Measurements from ENCODE around the gene EDEM3. TPM values are rescaled to one million over a fixed set of nuclear protein-coding genes. Genes with fewer than 3 reads are reported as not detected.

Gene EDEM3
- total and polyA plus RNA-seq, 2 of the 8 experiments (the other 6 are each of a cell fraction or from before 2014, with no cell fraction given), result 1.6 to 14.0 TPM

DNA sequence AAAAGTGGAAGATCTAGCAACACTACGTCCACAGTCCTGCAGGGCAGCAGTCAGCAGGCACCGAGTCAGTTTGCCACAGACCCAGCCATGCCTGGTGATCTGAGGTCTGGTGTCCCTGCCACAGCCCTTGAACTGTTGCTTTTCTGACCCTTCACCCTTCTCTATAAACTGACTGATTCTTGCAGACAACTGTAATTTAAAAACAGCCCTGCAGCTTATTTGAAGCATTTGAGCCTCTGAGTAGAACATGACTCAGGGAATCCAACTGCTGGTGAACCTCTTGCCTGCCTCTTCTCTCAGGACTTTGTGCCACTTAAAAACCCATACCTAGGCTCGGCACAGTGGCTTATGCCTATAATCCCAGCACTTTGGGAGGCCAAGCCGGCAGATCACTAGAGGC is 107.2 kb downstream of the EDEM3 start:
- DNase-seq (ENCODE audit: low read depth in 1 of 2, low spot score in 2 of 2) (peak in 1 of 2 experiments; percentile 19), FAIRE-seq (no peak)
- Histone ChIP-seq H3K23ac (ENCODE audit: insufficient read length) (no peak overlapping the region), H4K8ac (ENCODE audit: extremely low read depth, insufficient read depth, low read length) (no peak overlapping the region), H3K4ac (replicated peaks; ENCODE audit: insufficient read length, low read depth, low read length) (no peak overlapping the region), H2BK15ac (ENCODE audit: low read length) (no peak overlapping the region), H3K27ac (ENCODE audit: low read depth, low read length) (no peak overlapping the region), H3K4me1 (replicated peaks in 1 of 4; ENCODE audit: control insufficient read depth in 3 of 4, insufficient read depth in 4 of 4, low read length in 3 of 4) (no peaks in the 10 kb centered on the region), H3K56ac (replicated peaks; ENCODE audit: insufficient read length, low read depth, low read length) (no peak overlapping the region), H3K79me1 (ENCODE audit: low read depth, low read length) (no peaks in the 10 kb centered on the region), H3K4me2 (ENCODE audit: insufficient read depth in 1 of 2, low read depth in 2 of 2, low read length in 2 of 2) (no peak overlapping the region), H3K18ac (ENCODE audit: extremely low read depth, low read length) (no peak overlapping the region), H3K9me3 (ENCODE audit: insufficient read depth in 2 of 2, low read depth in 1 of 2, low read length in 1 of 2) (no peaks in the 10 kb centered on the region; a peak in 1 of 4 replicates), H2BK12ac (ENCODE audit: low read depth, low read length) (no peak overlapping the region), H4K20me1 (replicated peaks in 1 of 2; ENCODE audit: control insufficient read depth in 1 of 2, insufficient read depth in 2 of 2, low read length in 2 of 2) (no peaks in the 10 kb centered on the region), H3K9ac (replicated peaks in 1 of 4; ENCODE audit: extremely low read depth in 1 of 4, low read depth in 3 of 4, low read length in 3 of 4) (no peak overlapping the region), H2AFZ (ENCODE audit: low read length) (no peak overlapping the region), H3K79me2 (ENCODE audit: control insufficient read depth in 1 of 2, insufficient read depth in 2 of 2, low read length in 2 of 2) (no peaks in the 10 kb centered on the region), H3K36me3 (ENCODE audit: control insufficient read depth in 2 of 4, insufficient read depth in 4 of 4, low read length in 3 of 4) (no peaks in the 10 kb centered on the region), H2BK120ac (replicated peaks; ENCODE audit: low read depth, low read length) (no peak overlapping the region), H3K23me2 (ENCODE audit: low read depth, low read length) (no peaks in the 10 kb centered on the region), H4K91ac (replicated peaks; ENCODE audit: insufficient read length, low read length) (no peak overlapping the region), H3K27me3 (replicated peaks in 1 of 4; ENCODE audit: control insufficient read depth in 3 of 4, extremely low read depth in 1 of 4, insufficient read depth in 3 of 4, low read length in 3 of 4) (no peaks in the 10 kb centered on the region), H2AK5ac (ENCODE audit: low read depth, low read length) (no peak overlapping the region), H2BK20ac (ENCODE audit: low read length) (no peak overlapping the region), H2BK5ac (ENCODE audit: low read depth, low read length) (no peak overlapping the region), H3K14ac (ENCODE audit: insufficient read length) (no peak overlapping the region), H4K5ac (ENCODE audit: insufficient read length, low read depth, low read length) (no peak overlapping the region), H3K4me3 (ENCODE audit: extremely low read depth in 1 of 4, insufficient read depth in 2 of 4, low read depth in 3 of 4, low read length in 4 of 4) (no peak overlapping the region)
- POLR2A ChIA-PET (ENCODE audit: partially characterized antibody), result no interaction called here
- CTCF ChIA-PET (ENCODE audit: partially characterized antibody), result no interaction called here
- WGBS, 2 experiments (ENCODE audit: extremely low coverage in 1 of 2, insufficient coverage in 1 of 2, insufficient read length in 1 of 2, insufficient replicate concordance in 2 of 2, low coverage in 1 of 2, low lambda C conversion rate in 2 of 2, missing lambda C conversion rate in 1 of 2), result 93% methylated on average over 4 of the region's 4 CpGs; no CpG with 5 or more reads in 1 of the 2 experiments
- no peak for TF ChIP-seq HDAC2 (IDR thresholded peaks at IDR 0.05; ENCODE audit: borderline replicate concordance in 1 of 2, low read depth in 2 of 2, low read length in 2 of 2)
- no peak for TF ChIP-seq JUND (IDR thresholded peaks at IDR 0.05; ENCODE audit: low read length)
- TF ChIP-seq KDM4A (IDR thresholded peaks at IDR 0.05; ENCODE audit: low read depth, low read length, severe bottlenecking), result no peak
- no peak for TF ChIP-seq TEAD4 (IDR thresholded peaks at IDR 0.05; ENCODE audit: low read depth, low read length)
- TF ChIP-seq FOSL1 (IDR thresholded peaks at IDR 0.05; ENCODE audit: insufficient read depth, low read depth, low read length), result no peak
- TF ChIP-seq BACH1 (IDR thresholded peaks at IDR 0.05; ENCODE audit: low read length), result no peak
- TF ChIP-seq RBBP5 (IDR thresholded peaks at IDR 0.05; ENCODE audit: borderline replicate concordance, low read depth, low read length), result no peak
- TF ChIP-seq SP2 (IDR thresholded peaks at IDR 0.05; ENCODE audit: low read length), result no peak
- TF ChIP-seq, protein P1, sequence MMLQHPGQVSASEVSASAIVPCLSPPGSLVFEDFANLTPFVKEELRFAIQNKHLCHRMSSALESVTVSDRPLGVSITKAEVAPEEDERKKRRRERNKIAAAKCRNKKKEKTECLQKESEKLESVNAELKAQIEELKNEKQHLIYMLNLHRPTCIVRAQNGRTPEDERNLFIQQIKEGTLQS (IDR thresholded peaks at IDR 0.05; ENCODE audit: insufficient read depth, low read depth, low read length), result no peak
- TF ChIP-seq RXRA (IDR thresholded peaks at IDR 0.05; ENCODE audit: insufficient read depth, low read depth, low read length), result no peak
- no peak for TF ChIP-seq ZNF274 (IDR thresholded peaks at IDR 0.05; ENCODE audit: borderline replicate concordance, extremely low read depth, low read length)
- no peak for TF ChIP-seq TCF12 (IDR thresholded peaks at IDR 0.05; ENCODE audit: low read depth, low read length)

Data from H1 (cell line).